Neutrophil (primary cell): ENCODE data around the gene BCDIN3D.

ENCODE experiments used
- H3K27ac ChIP-seq: fragments of 200-600 bp; sonication (generic); 2 replicates; pipeline ENCODE4 v1.5.1; 2016; ENCODE audit warnings: mild to moderate bottlenecking, moderate library complexity
- H3K27me3 ChIP-seq: fragments of 200-600 bp; sonication (generic); 2 replicates; pipeline ENCODE4 v1.6.0; 2016; ENCODE audit warnings: mild to moderate bottlenecking
- H3K36me3 ChIP-seq: fragments of 200-600 bp; sonication (generic); 2 replicates; pipeline ENCODE4 v1.5.1; 2017
- H3K4me1 ChIP-seq, 2 experiments: fragments of 200-600 bp in 1 of 2; sonication (generic) in 1 of 2; 1 replicate in 1 of 2; 2 replicates in 1 of 2; pipeline versions ENCODE4 v1.5.1 to v1.6.1; 2013 to 2016; ENCODE audit warnings: low read depth in 1 of 2, low read length in 1 of 2, mild to moderate bottlenecking in 1 of 2, moderate library complexity in 1 of 2; ENCODE audit not compliant: control insufficient read depth in 1 of 2, insufficient read depth in 1 of 2
- H3K4me3 ChIP-seq, 2 experiments: fragments of 200-600 bp in 1 of 2; sonication (generic) in 1 of 2; 1 replicate in 1 of 2; 2 replicates in 1 of 2; pipeline ENCODE4 v1.5.1; 2013 to 2016; ENCODE audit warnings: low read depth in 1 of 2, low read length in 1 of 2, mild to moderate bottlenecking in 1 of 2, moderate library complexity in 1 of 2
- H3K9me3 ChIP-seq: fragments of 200-600 bp; sonication (generic); 2 replicates; pipeline ENCODE4 v1.5.1; 2016
- CTCF ChIP-seq: fragments of 200-600 bp; sonication (generic); IDR thresholded peaks from 2 replicates; pipeline ENCODE4 v1.5.1; 2016; ENCODE audit warnings: antibody characterized with exemption

Gene BCDIN3D

GRCh38 chr12:49798934-49799333 is 44.0 kb downstream of the BCDIN3D start:
- H3K27ac ChIP-seq, result peak overlapping the region; percentile 76
- no peak overlapping the region for H3K4me3 ChIP-seq
- peaks cover 30% of the 10 kb centered on the region for H3K36me3 ChIP-seq
- TF ChIP-seq CTCF, result no peak
- no peaks in the 10 kb centered on the region for H3K9me3 ChIP-seq
- H3K4me1 ChIP-seq, result peaks cover 28 to 31% of the 10 kb centered on the region in 2 experiments
- no peaks in the 10 kb centered on the region for H3K27me3 ChIP-seq

DNA sequence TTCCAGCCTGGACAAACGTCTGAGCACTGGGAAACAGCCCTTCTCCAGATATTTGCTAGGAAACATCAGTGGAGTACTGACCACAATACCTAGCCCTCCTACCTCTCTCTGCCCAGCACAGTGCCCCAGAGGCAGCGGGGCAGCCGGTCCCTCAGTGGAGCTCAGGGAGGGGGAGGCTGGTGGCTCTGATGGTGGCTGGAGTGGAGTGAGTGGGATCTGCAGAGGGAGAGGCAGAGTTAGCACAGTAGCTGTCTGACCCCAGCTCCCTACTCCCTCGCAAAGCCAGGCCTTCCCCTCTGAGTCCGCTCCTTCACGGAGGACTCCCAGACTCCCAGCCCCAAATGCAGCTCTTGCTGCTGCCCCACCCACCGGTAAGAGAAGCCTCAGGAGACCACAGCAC is 44.7 kb downstream of the BCDIN3D start:
- H3K4me3 ChIP-seq, result no peak overlapping the region
- H3K27me3 ChIP-seq, result no peaks in the 10 kb centered on the region
- peaks cover 28 to 31% of the 10 kb centered on the region in 2 experiments for H3K4me1 ChIP-seq
- peaks cover 30% of the 10 kb centered on the region for H3K36me3 ChIP-seq
- no peak for TF ChIP-seq CTCF
- H3K27ac ChIP-seq, result peak overlapping the region; percentile 76
- H3K9me3 ChIP-seq, result no peaks in the 10 kb centered on the region

DNA sequence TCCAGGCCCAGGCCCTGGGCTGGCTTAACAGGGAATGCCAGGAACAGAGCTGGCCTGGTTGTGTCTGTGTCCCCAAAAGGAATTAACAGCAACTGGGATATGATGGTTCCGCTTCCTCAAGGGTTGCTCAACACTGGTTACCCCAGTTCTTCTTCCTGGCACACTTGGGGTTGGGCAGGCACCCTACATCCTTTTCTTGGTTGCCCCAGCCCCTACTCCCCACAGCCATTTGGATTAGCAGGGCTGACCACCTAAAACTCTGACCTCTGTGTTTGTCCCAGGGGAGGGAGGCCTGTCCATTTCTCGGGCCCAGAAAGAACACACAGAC is 45.5 kb downstream of the BCDIN3D start:
- Histone ChIP-seq H3K36me3 (peaks cover 31% of the 10 kb centered on the region), H3K9me3 (no peaks in the 10 kb centered on the region), H3K27me3 (no peaks in the 10 kb centered on the region), H3K4me1 (peaks cover 28 to 31% of the 10 kb centered on the region in 2 experiments), H3K4me3 (peak overlapping the region; percentile 62 to 63), H3K27ac (peak overlapping the region; percentile 76)
- TF ChIP-seq CTCF, result no peak

DNA sequence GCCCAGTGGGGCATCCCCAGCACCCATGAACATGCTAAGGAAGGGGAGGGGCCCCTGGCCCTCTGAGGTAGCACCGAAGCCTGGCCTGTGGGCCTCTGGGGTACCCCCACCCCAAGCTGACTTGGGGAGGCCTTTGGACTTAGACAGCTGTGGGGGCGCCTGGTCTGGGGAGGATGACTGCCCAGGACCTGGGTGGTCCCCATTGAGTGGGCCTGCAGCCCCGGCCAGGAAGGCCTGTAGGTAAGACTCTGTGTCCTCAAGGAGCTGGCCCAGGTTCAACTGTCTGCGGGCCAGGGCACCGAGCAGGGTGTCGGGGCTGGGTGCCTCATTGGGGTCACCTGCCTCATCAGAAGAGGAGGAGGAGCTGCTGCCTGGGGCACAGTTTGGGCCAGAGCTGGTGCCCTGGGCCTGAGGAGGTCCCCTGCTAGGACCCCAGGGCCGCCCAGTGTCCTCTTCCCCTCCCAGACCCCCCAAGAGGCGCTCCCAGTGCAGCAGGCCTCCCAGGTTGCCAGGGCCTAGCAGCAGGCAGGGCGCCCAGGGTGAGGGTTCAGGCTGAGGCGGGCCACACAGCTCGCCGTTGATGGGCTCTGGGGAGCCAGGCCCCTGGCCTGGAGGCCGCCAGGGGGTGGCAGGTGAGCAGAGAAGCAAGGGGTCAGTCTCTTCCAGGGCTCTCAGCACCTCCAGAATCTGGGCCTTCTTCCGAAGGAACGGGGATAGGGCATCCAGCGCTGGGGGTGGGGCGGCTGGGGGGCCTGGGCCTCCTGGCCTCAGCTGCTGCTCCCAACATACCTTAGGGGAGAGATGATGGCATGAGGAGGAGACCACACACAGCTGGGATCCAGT is 46.1 kb downstream of the BCDIN3D start:
- peak overlapping the region; percentile 62 to 63 for H3K4me3 ChIP-seq
- H3K4me1 ChIP-seq, result peaks cover 28 to 31% of the 10 kb centered on the region in 2 experiments
- no peaks in the 10 kb centered on the region for H3K9me3 ChIP-seq
- peak overlapping the region; percentile 76 for H3K27ac ChIP-seq
- no peak for TF ChIP-seq CTCF
- peaks cover 35% of the 10 kb centered on the region for H3K36me3 ChIP-seq
- H3K27me3 ChIP-seq, result no peaks in the 10 kb centered on the region

DNA sequence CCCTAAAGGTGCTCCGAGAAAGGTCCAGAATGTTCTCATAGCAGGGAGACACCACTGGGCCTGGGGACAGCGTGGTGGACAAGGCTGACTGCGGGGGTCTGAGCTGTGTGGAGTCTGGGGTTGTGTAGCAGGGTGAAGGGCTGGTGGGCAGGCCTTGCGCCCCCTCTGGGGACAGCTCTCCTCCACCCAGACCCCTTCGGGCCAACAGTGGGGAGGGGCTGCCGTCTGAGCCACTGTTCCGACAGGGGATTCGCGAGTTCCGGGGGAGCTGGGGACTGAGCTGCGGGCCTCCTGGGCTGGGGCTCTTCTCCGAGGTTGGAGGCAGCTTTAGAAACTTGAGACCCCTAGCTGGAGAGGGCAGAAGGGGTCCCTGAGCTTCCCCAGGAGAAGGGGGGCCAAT is 46.8 kb downstream of the BCDIN3D start:
- H3K9me3 ChIP-seq, result no peaks in the 10 kb centered on the region
- peaks cover 31 to 32% of the 10 kb centered on the region in 2 experiments for H3K4me1 ChIP-seq
- H3K4me3 ChIP-seq, result peak overlapping the region; percentile 62 to 63
- TF ChIP-seq CTCF, result no peak
- no peaks in the 10 kb centered on the region for H3K27me3 ChIP-seq
- H3K27ac ChIP-seq, result peak overlapping the region; percentile 76
- peaks cover 35% of the 10 kb centered on the region for H3K36me3 ChIP-seq
